ENCODE data around the gene MCU.
"Not testable (repeated sequence)": the region's sequence is repeated elsewhere in the genome, so short reads cannot be mapped to it uniquely, and the experiment has no call there.

Gene MCU

GRCh38 chr10:72731916-72732419, 40.0 kb downstream of the MCU start:
- no peak for DNase-seq

- DNase-seq, result no peak
Observed at GRCh38 chr10:72732521-72732920, 40.6 kb downstream of the MCU start.

- DNase-seq, result no peak
Observed at GRCh38 chr10:72733989-72734388, 42.0 kb downstream of the MCU start.

DNA sequence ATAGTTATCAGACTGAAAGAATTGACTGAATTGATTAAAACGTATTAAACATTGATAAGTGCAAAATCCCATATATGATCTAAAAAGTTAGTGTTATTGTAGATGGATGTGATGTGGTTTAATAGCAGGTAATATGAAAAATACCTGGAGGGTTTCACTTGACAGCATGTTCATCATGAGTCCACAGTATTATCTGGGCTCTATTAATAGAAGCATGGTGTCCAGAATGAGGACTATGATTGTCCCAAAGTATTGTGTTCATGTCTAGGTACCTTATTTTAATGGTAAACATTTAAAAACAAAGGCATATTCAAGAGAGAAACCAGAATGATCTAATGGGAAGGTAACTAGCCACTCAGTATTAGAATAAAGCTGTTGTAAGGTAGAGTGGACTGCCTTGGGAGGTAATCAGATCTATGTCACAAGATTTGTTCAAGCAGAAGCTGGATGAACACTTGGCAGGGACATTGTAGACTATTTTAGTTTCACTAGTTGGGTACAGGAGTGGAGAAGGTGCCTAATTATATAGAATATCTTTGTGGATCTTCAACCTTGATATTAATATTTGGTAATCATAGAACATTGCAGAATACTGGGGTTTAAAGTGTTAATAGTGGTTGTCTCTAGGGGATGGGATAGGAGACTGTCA, 43.5 kb downstream of the MCU start:
- DNase-seq, result no peak

- DNase-seq, result no peak
Observed at GRCh38 chr10:72736176-72736827, 44.4 kb downstream of the MCU start.

DNA sequence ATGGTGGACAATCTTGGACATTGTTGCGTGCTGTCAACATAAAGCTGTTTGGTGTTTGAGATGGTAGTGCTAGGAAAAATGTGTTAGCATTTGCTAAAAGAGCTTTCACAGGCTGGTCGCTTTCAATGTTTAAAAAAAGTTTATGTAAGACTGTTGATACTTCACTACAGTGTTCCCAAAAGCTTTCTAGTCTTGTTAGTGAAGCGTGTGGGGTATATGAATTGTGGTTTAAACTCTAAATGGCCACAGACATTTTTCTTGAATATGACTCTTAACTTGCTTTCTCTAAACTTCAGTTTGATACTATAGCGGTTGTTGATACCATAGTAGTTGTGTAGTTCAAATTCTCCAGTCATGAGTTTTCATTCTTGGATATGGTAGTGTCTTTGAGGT, 44.9 kb downstream of the MCU start:
- DNase-seq, result no peak

- DNase-seq, result not testable (repeated sequence)
Observed at GRCh38 chr10:72737357-72737756, 45.4 kb downstream of the MCU start.

DNA sequence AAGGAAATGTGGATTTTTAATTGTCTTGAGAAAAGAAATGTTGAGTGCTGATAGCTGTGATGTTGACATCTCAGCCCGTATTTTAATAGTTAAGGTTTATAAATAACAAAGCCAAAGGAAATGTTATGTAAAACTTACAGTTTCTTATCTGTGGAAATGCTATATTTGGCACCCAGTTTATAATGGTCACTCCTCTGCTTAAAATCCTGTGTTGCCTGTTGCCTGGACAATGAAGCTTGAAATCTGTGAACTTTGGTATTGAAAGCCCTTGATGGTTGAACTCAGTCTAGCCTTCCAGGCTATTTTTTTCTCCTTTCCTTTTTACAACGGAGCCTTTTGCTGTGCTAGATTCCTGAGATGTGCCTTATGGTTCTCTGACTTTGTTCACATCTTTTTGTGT, 46.5 kb downstream of the MCU start:
- no peak for DNase-seq

DNA sequence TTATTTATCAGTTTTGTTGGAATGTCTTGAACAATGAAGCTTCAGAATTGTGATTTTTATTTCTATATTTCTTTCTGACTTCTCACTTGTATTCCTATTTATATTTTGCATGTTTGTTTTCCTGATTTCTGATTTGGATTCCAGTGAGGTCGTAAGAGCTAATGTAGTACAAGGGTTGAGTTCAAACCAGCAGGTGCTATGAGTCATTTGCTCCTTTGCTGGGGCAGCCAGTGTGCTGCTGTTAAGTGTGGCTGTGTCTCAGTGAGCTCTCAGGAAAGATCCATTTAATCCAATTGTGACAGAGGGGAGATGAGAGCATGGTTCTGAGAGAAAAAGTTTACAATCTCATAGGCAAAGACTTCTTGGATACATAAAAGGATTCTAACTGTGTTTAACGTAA, 48.6 kb downstream of the MCU start:
- no peak for DNase-seq

- DNase-seq, result no peak
Observed at GRCh38 chr10:72742092-72742491, 50.1 kb downstream of the MCU start.

- DNase-seq, result no peak
Observed at GRCh38 chr10:72742797-72743196, 50.9 kb downstream of the MCU start.

GRCh38 chr10:72744566-72744965, 52.6 kb downstream of the MCU start:
- no peak for DNase-seq

DNA sequence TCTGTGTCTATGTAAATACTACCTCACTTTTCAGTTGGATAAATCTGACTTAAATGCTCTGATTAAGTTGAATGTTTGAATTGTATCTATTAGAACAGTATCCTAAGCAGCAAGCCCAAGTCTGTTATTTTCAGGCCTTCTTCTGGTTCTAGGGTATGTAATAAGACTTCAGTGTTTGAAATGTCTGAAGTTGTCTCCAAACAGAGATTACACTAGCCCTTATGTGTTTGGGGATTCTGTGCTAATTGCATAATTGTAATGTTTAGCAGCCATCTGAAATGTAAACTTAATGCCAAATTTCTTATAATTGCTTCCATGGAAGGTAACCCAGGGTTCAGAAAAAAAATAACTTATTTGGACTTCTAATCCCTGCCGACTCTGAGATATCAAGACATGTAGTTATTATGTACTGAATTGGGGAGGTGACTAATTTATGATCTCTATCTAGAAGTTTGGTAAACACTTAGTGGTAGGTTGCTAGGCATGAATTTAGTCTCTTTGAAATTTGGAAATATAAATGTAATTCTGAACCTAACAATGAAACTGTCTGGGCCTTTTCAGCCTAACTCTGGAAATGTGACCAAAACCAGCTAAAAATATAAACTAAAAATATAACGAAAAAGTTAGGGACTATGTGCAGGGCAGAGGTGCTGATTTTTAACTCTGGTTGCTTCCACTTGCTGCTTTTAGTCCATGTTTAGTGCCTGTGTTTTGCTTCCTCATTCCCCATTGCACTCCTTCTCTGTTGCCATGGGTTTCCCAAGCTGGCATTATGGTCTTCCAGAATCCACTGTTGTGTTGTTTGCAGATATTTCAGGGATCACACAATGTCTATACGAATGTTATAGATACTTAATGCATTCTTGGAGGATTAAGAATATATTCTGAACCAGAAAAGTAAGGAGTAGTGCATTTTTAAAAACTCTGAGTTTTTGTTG, 54.8 kb downstream of the MCU start:
- DNase-seq, result no peak

DNA sequence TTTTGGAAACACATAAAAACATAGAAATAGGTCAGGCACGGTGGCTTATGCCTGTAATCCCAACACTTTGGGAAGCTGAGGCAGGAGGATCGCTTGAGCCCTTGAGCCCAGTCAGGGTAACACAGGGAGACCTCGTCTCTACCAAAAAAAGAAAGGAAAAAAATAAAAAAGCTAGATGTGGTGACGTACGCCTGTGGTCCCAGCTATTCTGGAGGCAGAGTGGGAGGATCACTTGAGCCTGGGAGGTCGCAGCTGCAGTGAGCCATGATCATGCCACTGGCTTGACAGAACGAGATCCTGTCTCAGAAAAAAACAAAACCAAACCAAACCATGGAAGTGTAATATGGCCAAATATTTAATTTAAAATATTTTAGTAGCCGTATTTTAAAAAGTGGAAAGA, 55.6 kb downstream of the MCU start:
- DNase-seq, result no peak

- no peak for DNase-seq
Observed at GRCh38 chr10:72753760-72754231, 61.9 kb downstream of the MCU start.

- no peak for DNase-seq
Observed at GRCh38 chr10:72754275-72755032, 62.5 kb downstream of the MCU start.

DNA sequence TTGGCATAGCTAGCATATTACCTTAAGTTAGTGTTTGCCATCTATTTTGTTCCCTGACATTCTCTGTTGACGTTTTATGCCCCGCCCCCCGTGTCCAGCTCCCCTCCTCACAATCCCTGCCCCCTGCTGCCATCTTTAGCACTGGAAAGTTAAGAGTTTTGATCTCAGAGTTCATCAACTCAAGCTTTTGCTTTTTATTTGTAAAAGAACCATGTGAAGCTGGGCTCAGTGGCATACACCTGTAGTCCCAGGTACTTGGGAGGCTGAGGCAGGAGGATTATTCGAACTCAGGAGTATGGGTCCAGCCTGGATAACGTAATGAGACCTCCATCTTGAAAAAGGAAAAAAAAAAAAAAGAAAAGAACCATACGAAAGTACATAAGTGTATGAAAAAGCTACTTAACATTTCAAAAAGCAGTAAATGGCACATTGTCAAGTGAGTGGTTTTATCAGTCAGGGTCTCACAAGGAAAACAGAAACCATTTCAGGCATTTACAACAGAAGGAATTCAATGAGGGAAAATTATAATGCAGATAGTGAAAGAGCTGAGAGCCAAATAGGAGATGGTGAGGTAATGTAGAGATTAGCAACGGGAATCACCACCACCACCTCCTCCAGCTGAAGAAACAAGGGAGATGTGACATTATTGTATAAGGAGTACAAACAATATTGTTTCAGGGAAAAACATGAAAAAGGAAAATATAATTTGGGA, 64.9 kb downstream of the MCU start:
- no peak for DNase-seq

DNA sequence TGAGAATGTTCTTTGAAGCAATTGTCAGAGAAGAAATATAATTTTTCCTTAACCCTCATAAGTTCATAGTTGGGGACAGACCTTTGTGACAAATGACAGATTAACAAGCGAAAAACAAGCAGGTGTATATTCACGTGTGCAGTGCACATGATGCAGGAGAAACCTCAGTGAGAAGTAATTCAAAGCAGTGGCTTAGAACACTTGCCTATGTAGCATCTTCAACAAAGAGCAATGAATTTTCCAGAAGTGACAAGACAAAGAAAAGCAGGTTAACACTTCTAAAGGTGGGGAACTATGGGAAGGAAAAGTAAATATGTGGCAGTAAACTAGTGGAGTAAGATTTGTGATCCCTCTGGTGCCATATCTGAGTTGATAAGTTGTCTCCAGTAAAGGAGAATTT, 65.8 kb downstream of the MCU start:
- DNase-seq, result no peak

GRCh38 chr10:72758930-72759329, 67.0 kb downstream of the MCU start:
- not testable (repeated sequence) for DNase-seq

DNA sequence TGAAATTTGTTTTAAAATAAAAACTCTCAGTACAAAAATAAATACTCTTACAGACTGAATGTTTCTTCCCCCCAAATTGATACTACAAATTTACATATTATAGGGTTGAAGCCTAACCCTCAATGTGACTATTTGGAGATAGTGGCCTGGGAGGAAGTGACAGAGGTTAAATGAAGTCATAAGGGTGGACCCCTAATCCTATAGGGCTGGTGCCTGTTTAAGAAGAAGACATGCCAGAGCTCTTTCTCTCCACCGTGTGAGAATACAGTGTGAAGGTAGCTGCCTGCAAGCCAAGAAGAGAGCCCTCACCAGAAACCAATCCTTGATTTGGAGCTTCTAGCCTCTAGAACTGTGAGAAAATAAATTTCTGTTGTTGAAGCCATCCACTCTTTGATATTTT, 67.6 kb downstream of the MCU start:
- no peak for DNase-seq

GRCh38 chr10:72761498-72761897, 69.6 kb downstream of the MCU start:
- no peak for DNase-seq

GRCh38 chr10:72762042-72762441, 70.1 kb downstream of the MCU start:
- DNase-seq, result no peak
